Naive B cell (primary cell): ENCODE data around the gene PMF1. TPM values are rescaled to one million over a fixed set of nuclear protein-coding genes. Genes with fewer than 3 reads are reported as not detected.
"Not testable (repeated sequence)": the region's sequence is repeated elsewhere in the genome, so short reads cannot be mapped to it uniquely, and the experiment has no call there.

ENCODE experiments used
- ATAC-seq, 2 donors: fragments of 150-1000 bp; cut with Tn5 transposase; 2 replicates each; pipeline ENCODE4 v1.10.0; 2021; ENCODE audit warnings: low read depth in 2 of 2, mild to moderate bottlenecking in 2 of 2, moderate library complexity in 2 of 2
- DNase-seq: peaks from one replicate; pipeline ENCODE4 v3.0.0; 2022
- H3K27ac Mint-ChIP-seq, 6 donors: one replicate each; pipeline ENCODE4 v1.8.0; 2020 to 2022; ENCODE audit warnings: mild to moderate bottlenecking in 6 of 6, mixed read lengths in 6 of 6, moderate library complexity in 5 of 6, inconsistent platforms in 2 of 6
- H3K27me3 Mint-ChIP-seq, 3 donors: one replicate each; pipeline ENCODE4 v1.8.0; 2021 to 2022; ENCODE audit warnings: mixed read lengths in 3 of 3, mild to moderate bottlenecking in 1 of 3
- H3K36me3 Mint-ChIP-seq, 2 donors: one replicate each; pipeline ENCODE4 v1.8.0; 2020 to 2022; ENCODE audit warnings: mixed read lengths in 2 of 2, inconsistent platforms in 1 of 2, mild to moderate bottlenecking in 1 of 2
- H3K4me1 Mint-ChIP-seq, 3 donors: one replicate each; pipeline ENCODE4 v1.8.0; 2020 to 2022; ENCODE audit warnings: mixed read lengths in 3 of 3, inconsistent platforms in 1 of 3, mild to moderate bottlenecking in 1 of 3, moderate library complexity in 1 of 3
- H3K4me3 Mint-ChIP-seq, 8 donors: one replicate each; pipeline ENCODE4 v1.8.0; 2020 to 2022; ENCODE audit warnings: mild to moderate bottlenecking in 8 of 8, mixed read lengths in 8 of 8, moderate library complexity in 8 of 8, inconsistent platforms in 2 of 8
- H3K9me3 Mint-ChIP-seq, 7 donors: one replicate each; pipeline ENCODE4 v1.8.0; 2020 to 2022; ENCODE audit warnings: mixed read lengths in 7 of 7, mild to moderate bottlenecking in 5 of 7, inconsistent platforms in 2 of 7, moderate library complexity in 1 of 7
- polyA plus RNA-seq, 6 donors: library from polyadenylated mRNA; unstranded; fragments of 300-500 nt; fragmentation: Illumina TruSeq; gene quantifications; one replicate each; pipeline ENCODE4 v1.2.3, GENCODE V29; 2021; ENCODE audit warnings: low read depth in 6 of 6

PMF1 gene
- polyA plus RNA-seq, 6 donors from 2014 or later, result 107 to 157 (median 115) TPM

GRCh38 chr1:156186347-156187177 lies 26.2 kb upstream of the PMF1 start:
- not testable (repeated sequence) for H3K27ac Mint-ChIP-seq, H3K36me3 Mint-ChIP-seq, DNase-seq, H3K4me3 Mint-ChIP-seq, H3K27me3 Mint-ChIP-seq, H3K9me3 Mint-ChIP-seq, ATAC-seq, H3K4me1 Mint-ChIP-seq

- DNase-seq, ATAC-seq, H3K27me3 Mint-ChIP-seq, H3K36me3 Mint-ChIP-seq, H3K27ac Mint-ChIP-seq, H3K9me3 Mint-ChIP-seq, H3K4me3 Mint-ChIP-seq: not testable (repeated sequence)
- H3K4me1 Mint-ChIP-seq, result peaks cover 11 to 28% (median 20%) of the 10 kb centered on the region in 3 donors
Observed at GRCh38 chr1:156190265-156190664, 22.5 kb upstream of the PMF1 start.

GRCh38 chr1:156191292-156191964 lies 21.4 kb upstream of the PMF1 start:
- H3K27ac Mint-ChIP-seq, result no peak overlapping the region
- peaks cover 4 to 15% of the 10 kb centered on the region in 2 donors for H3K36me3 Mint-ChIP-seq
- H3K4me1 Mint-ChIP-seq, result peaks cover 18 to 35% (median 31%) of the 10 kb centered on the region in 3 donors
- peaks cover 0 to 9% (median 0%) of the 10 kb centered on the region in 7 donors for H3K9me3 Mint-ChIP-seq
- DNase-seq, result no peak
- H3K4me3 Mint-ChIP-seq, result no peak overlapping the region
- ATAC-seq, result no peak
- no peaks in the 10 kb centered on the region for H3K27me3 Mint-ChIP-seq

GRCh38 chr1:156193208-156193487 lies 19.7 kb upstream of the PMF1 start:
- DNase-seq, result no peak
- Mint-ChIP-seq H3K9me3 (no peaks in the 10 kb centered on the region), H3K36me3 (peaks cover 0 to 15% of the 10 kb centered on the region in 2 donors), H3K4me1 (peaks cover 23 to 49% (median 45%) of the 10 kb centered on the region in 3 donors), H3K27me3 (no peaks in the 10 kb centered on the region), H3K27ac (peak overlapping the region in 5 of 6 donors; percentile 80 to 93 (median 93)), H3K4me3 (peak overlapping the region; percentile 87 to 100 (median 98))
- ATAC-seq, result no peak

GRCh38 chr1:156193488-156194299 lies 19.1 kb upstream of the PMF1 start, which contains the start of gene SLC25A44:
Gene SLC25A44 (plus strand): TSS chr1:156194104. CDS start chr1:156199848, 5,744 bp downstream.
- peaks cover 23 to 54% (median 51%) of the 10 kb centered on the region in 3 donors for H3K4me1 Mint-ChIP-seq
- H3K4me3 Mint-ChIP-seq, result peak within 1 kb of the TSS; percentile 87 to 100 (median 98)
- peaks cover 0 to 15% of the 10 kb centered on the region in 2 donors for H3K36me3 Mint-ChIP-seq
- no peaks in the 10 kb centered on the region for H3K27me3 Mint-ChIP-seq
- peak; percentile 97 to 98 for ATAC-seq
- no peaks in the 10 kb centered on the region for H3K9me3 Mint-ChIP-seq
- peak within 1 kb of the TSS; percentile 80 to 96 (median 91) for H3K27ac Mint-ChIP-seq
- peak; percentile 98 for DNase-seq

- Mint-ChIP-seq H3K36me3 (peaks cover 4 to 18% of the 10 kb centered on the region in 2 donors), H3K27ac (peak overlapping the region; percentile 80 to 96 (median 90)), H3K27me3 (no peaks in the 10 kb centered on the region), H3K4me1 (peaks cover 24 to 60% (median 57%) of the 10 kb centered on the region in 3 donors), H3K4me3 (peak overlapping the region; percentile 87 to 100 (median 98)), H3K9me3 (no peaks in the 10 kb centered on the region)
- DNase-seq (no peak), ATAC-seq (no peak)
Observed at GRCh38 chr1:156194300-156194652, 18.5 kb upstream of the PMF1 start.

- H3K27ac Mint-ChIP-seq, result peak overlapping the region in 1 of 6 donors; percentile 37
- H3K4me3 Mint-ChIP-seq, result peak overlapping the region; percentile 6 to 98 (median 58)
- peaks cover 37 to 73% (median 70%) of the 10 kb centered on the region in 3 donors for H3K4me1 Mint-ChIP-seq
- no peaks in the 10 kb centered on the region for H3K27me3 Mint-ChIP-seq
- no peak for ATAC-seq
- no peaks in the 10 kb centered on the region for H3K9me3 Mint-ChIP-seq
- no peak for DNase-seq
- H3K36me3 Mint-ChIP-seq, result peaks cover 7 to 29% of the 10 kb centered on the region in 2 donors
Observed at GRCh38 chr1:156195853-156196252, 17.0 kb upstream of the PMF1 start.

GRCh38 chr1:156196445-156196844 lies 16.4 kb upstream of the PMF1 start:
- Mint-ChIP-seq H3K36me3 (peaks cover 7 to 29% of the 10 kb centered on the region in 2 donors), H3K9me3 (no peaks in the 10 kb centered on the region), H3K4me1 (peaks cover 37 to 73% (median 70%) of the 10 kb centered on the region in 3 donors), H3K27ac (no peak overlapping the region), H3K4me3 (peak overlapping the region in 3 of 8 donors; percentile 12 to 97 (median 47)), H3K27me3 (no peaks in the 10 kb centered on the region)
- DNase-seq (no peak), ATAC-seq (no peak)

- Mint-ChIP-seq H3K9me3 (no peaks in the 10 kb centered on the region), H3K4me1 (peaks cover 33 to 58% (median 57%) of the 10 kb centered on the region in 3 donors), H3K4me3 (peak overlapping the region in 2 of 8 donors; percentile 15 to 22), H3K27ac (peak overlapping the region in 1 of 6 donors; percentile 61), H3K36me3 (peaks cover 7 to 25% of the 10 kb centered on the region in 2 donors), H3K27me3 (no peaks in the 10 kb centered on the region)
- DNase-seq (no peak), ATAC-seq (no peak)
Observed at GRCh38 chr1:156198831-156199349, 13.9 kb upstream of the PMF1 start.

GRCh38 chr1:156200044-156200443 lies 12.8 kb upstream of the PMF1 start:
- ATAC-seq (no peak), DNase-seq (no peak)
- Mint-ChIP-seq H3K4me1 (peaks cover 26 to 50% (median 48%) of the 10 kb centered on the region in 3 donors), H3K36me3 (peaks cover 7 to 21% of the 10 kb centered on the region in 2 donors), H3K4me3 (peak overlapping the region in 1 of 8 donors; percentile 52), H3K27me3 (no peaks in the 10 kb centered on the region), H3K27ac (peak overlapping the region in 2 of 6 donors; percentile 43 to 75), H3K9me3 (no peaks in the 10 kb centered on the region)

- DNase-seq (no peak), ATAC-seq (no peak)
- no peak overlapping the region for H3K4me3 Mint-ChIP-seq
- no peaks in the 10 kb centered on the region for H3K27me3 Mint-ChIP-seq
- H3K9me3 Mint-ChIP-seq, result no peaks in the 10 kb centered on the region
- peaks cover 12 to 21% of the 10 kb centered on the region in 2 donors for H3K36me3 Mint-ChIP-seq
- H3K27ac Mint-ChIP-seq, result peak overlapping the region in 1 of 6 donors; percentile 72
- peaks cover 20 to 29% (median 24%) of the 10 kb centered on the region in 3 donors for H3K4me1 Mint-ChIP-seq
Observed at GRCh38 chr1:156203331-156203730, 9.5 kb upstream of the PMF1 start.

- Mint-ChIP-seq H3K27me3 (no peaks in the 10 kb centered on the region), H3K27ac (no peak overlapping the region), H3K36me3 (peaks cover 8 to 19% of the 10 kb centered on the region in 2 donors), H3K4me1 (peaks cover 10 to 21% (median 15%) of the 10 kb centered on the region in 3 donors), H3K9me3 (no peaks in the 10 kb centered on the region), H3K4me3 (no peak overlapping the region)
- DNase-seq (no peak), ATAC-seq (no peak)
Observed at GRCh38 chr1:156204686-156205085, 8.1 kb upstream of the PMF1 start.

- no peak for ATAC-seq
- Mint-ChIP-seq H3K4me1 (peaks cover 15 to 30% (median 17%) of the 10 kb centered on the region in 3 donors), H3K9me3 (no peaks in the 10 kb centered on the region), H3K27ac (peak overlapping the region in 3 of 6 donors; percentile 25 to 76 (median 70)), H3K36me3 (peaks cover 3 to 11% of the 10 kb centered on the region in 2 donors), H3K4me3 (peak overlapping the region in 4 of 8 donors; percentile 51 to 100 (median 72)), H3K27me3 (no peaks in the 10 kb centered on the region)
- DNase-seq, result no peak
Observed at GRCh38 chr1:156211243-156211642, 1.6 kb upstream of the PMF1 start.
